GM21529 (cell line): Measurements from ENCODE around the gene ZFP36.

Source experiments
- ATAC-seq: cut with Tn5 transposase; IDR thresholded peaks from one replicate; pipeline ENCODE4 v1.9.1; 2021; ENCODE audit not compliant: unreplicated experiment

ZFP36 gene

DNA sequence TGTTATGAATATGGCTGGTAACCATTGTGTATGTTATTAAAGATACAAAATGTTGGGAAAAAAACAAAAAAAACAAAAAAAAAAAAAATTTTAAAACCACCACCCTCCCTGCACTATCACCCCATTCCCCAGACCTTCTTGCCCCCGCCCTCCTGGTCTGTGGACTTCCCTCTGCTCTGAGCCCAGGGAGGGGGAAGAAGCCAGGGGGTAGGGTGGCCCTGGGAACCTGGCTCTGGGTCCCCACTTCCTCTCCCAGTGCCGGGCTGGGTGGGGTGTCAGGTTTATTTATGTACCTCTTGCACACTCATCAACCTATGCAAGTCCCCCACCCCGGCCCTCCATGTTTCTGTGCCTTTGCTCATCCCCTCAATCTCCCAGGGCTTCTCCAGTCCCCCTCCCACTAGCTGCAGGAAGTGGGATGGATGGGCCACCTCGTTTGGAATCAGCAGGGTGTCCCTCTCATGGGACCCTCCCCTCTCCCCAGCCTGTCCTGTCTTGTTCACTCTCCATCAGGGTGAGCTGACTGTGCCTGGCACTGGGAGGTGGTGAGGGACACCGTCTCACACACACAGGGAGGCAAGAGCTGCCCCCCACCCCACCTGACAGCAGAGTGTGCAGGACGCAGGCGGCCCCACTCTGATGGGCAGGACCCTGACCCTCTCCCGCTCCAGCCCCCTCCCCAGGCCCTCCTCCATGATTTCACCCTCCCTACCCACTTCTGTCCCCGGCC is 21.6 kb upstream of the ZFP36 start:
- no peak for ATAC-seq

DNA sequence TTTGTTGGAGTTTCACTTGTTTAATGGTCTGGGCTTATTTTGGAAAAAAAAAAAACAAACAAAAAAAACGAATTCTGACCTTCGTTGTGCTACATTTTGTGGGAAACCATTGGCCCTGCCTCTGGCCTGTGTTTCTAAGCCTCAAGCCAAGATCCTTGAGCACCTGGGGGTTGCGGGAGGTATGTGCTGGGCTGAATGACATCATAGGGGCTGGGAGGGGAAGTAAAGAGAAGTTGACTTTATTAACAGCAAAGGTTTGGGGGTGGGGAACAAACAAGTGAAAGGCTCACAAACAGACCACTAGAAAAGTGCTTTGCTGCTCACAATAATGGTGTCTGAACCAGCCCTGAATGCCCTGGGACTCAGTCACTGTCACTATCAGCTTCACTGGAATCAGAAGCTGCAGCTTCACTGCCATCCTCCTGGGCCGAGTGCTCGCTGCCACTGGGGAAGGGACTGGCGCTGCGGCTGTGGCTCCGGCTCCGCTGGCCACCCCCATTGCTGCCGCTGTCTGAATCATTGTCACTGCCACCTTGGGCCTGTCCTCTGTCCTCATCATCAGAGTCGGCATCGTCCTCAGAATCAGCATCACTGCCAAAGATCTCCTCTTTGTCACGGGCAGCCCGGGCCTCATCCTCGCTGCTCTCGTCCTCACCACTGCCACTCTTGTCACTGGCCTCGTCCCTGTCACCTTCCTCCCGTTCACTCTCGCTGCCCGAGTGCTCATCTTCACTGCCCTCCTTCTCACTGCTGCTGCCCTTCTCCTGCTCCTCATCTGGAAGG is 20.8 kb upstream of the ZFP36 start:
- no peak for ATAC-seq

DNA sequence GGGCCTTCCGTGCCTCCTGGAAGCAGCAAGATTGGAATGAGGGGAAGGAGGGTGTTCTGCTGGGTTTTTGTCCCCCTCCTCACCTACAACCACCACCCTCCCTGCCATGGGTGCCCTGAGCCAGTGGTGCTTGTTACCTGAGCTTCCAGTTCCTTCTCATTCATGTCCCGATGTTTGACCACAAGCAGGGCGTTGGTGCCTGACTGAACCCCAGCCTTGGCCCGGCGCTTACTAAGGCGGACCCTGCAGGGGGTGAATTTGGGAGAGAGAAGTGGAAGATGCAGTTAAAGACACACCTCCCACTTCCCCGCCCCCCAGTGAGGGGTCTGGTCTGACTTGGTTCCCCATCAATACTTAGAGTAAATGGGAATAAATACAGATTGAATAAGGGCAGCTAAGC is 20.1 kb upstream of the ZFP36 start:
- ATAC-seq = no peak

DNA sequence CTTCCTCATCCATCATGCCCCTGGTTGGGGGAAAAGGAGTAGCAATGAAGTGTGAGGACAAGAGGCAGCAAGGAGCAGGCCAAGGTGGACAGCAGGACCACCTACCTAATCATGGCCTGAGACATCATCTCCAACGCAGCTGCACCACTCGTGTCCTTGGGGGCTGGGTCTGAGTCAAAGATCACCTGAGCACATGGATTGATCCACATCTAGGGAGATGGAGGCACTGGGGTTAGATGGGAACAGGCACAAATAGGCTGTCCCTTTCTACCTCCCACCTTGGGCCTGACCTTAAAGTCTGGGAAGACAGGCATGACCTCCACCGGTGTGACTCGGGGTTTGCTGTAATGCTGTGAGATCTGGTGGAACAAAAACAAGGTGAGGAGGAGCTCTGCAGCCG is 18.0 kb upstream of the ZFP36 start:
- ATAC-seq = no peak

DNA sequence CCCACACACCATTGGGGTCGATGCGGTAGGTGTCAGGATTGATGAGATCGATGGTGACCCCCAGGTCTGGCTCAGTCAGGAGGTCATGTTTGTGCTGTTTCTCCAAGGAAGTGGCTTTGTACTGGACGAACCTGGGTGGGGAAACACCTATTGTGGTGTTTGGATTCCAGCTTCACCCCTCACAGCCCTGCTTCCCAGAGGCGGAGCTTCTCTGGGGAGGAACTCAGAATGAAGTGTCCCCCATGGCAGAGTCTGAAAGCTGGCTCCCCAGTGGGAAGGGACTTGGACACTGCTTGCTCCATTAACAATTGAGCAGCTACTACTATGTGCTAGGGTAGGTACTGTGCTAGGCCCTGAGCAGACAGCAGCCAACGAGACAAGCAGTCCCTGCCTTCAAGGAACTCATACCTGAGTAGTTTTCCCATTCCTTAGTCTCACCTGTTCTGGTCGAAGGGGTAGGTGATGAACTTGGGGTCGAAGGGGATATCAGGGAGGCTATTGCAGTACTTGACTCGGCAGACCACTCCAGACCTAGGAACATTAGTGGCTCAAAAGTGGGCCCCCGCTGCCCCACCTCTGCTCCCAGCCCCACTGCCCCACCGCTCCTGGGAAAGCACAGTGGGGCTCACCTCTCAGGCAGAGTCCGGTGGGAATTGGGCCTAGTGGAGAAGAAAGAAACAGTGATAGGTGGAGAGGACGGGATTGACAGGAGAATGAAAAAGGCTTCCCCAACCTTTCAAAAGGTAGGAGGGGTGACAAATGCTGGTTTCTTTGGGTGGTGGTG is 16.8 kb upstream of the ZFP36 start:
- ATAC-seq = no peak

DNA sequence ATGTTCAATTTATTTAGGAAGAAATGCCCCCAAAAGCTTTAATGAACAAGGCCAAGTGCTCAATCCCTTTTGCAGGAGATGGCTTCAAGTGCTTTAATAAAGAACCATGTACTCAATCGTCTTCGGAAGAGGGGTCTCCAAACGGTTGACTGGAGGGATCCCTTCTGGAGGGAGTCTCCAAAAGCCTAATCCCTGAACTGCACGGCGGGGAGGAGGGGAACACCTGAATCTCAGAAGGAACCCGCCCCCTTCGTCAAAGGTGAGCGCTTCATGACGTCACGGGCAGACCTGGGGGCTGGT is 16.2 kb upstream of the ZFP36 start:
- ATAC-seq = no peak

DNA sequence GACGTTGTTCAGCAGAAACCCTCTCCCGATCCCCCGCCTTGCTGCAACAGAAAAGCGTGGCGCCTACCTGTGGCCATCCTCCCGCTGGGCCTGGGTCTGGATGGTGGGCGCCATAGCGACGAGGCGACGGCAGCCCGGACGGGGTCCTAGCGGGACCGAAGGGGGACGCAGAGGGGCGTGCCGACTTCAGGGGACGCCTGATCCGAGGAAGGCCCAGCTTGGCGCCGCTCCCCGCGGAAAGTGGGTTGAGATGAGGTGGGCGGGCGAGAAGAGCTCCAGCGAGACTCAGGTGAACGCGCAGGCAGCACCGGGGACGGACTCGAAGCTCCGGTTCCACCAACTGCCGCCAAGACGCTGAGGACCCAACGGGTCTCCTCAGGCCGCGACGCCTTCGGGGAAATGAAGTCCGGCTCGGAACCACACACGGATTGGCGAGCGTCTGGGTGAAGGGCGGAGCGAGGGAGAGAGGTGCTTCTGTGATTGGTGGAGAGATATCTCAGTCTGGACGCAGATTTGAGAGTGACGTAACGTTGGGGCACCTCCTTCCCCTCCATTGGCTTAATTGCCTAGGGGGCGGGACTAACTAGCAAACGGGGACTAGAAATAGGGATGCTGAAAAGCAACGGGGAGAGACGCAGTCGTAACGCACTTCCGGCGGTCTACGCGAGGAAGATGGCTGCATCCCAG is 15.8 kb upstream of the ZFP36 start, which contains the start of the genes MED29 and PAF1:
MED29 (plus strand) TSS at position 628 of the 687 bp plus-strand sequence; CDS start at position 673, 45 bp downstream.
PAF1 (minus strand) TSS at position 356 of the 687 bp plus-strand sequence; CDS start at position 114, 242 bp downstream.
- ATAC-seq = peak; percentile 90

DNA sequence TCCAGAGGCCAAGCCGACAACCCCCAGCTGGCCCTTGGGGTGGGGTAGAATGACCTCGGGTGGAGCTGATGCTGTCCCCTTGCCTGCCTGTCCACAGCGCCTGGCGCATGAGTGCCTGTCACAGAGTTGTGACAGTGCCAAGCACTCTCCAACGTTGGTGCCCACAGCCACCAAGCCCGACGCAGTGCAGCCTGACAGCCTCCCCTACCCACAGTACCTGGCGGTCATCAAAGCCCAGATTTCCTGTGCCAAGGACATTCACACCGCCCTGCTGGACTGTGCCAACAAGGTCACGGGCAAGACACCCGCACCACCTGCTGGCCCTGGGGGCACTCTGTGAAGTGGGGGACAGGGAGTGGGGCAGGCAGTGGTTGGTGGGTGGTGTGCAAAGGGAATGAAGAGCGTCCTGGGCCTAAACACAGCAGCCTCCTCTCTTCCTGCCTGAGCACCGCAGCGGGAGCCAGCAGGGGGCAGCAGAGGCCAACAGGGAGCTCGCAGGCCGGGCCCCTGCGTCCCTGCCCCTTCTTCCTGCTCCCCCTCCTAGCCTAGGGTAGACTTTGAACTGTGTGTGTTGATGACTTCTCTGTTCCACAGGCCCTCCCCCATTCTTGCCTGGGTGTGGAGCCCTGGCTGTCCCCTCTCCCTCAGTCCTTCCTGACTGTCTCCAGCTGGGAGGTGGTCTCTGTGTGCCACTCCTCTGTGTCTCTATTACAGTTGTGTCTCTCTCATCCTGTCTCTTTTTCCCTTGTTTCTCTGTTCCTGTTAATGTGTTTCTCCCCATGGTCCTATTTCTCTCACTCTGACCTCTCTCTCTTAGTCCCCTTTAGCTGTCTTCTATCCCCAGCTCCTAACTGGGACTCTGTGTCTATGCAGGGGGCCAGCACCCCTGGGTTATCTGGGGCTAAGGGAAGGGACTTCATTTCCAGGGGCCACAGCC is 9.0 kb upstream of the ZFP36 start:
- peak; percentile 48 for ATAC-seq

DNA sequence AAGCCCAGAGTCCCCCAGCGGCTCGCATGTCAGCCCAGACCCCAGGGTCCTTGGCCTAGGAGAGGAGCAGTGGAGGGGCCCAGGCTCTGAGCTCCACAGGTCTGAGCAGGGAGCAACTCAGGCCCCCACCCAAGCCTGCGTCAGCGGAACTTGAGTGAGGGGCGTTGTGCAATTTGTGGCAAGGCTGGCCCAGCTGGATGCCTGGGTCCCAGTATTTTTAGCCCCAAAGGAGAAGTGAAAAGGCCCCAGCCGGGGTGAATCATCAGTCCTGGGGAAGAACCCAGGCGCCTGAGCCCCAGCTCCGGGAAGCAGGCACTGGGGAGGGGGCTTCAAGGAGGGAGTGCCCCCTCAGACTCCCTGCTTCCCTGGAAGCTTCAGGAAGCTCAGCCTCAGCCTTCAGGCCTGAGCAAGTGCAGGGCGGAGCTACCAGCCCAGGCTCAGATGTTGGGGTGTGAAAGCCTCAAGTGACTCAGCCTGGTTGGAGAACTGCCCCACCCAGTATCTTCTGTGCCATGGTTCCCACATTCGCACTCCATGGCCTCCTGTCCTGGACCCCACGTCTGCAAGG is 8.3 kb upstream of the ZFP36 start:
- ATAC-seq = no peak

DNA sequence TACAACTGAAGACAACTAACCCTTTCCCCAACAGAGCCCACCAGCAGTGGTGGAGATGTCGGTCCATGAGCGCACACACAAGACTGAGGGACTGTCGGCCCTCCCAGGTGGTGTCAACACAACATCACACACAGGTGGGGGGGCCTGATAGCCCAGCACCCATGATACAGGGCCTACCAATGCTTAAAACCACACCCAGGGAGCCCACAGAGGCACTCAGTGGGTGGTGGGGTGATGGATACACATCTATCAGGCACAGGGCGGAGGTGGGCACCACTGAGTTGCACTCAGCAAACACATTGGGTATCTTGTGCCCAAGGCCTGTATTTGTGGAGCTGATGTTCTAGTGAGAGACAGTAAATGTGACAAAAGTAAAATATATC is 7.0 kb upstream of the ZFP36 start:
- ATAC-seq = no peak

DNA sequence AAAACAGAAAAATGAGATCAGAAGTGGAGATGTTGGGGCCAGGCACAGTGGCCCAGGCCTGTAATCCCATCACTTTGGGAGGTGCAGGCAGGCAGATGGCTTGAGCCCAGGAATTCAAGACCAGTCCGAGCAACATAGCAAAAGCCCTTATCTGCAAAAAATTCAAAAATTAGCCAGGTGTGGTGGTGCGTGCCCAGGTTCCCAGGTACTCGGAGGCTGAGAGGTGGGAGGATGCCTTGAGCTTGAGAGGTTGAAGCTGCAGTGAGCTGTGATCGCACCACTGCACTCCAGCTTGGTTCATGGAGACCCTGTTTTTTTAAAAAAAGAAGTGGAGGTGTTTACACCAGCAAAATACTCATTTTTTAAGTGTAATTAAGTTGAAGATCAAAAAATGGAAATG is 6.6 kb upstream of the ZFP36 start:
- no peak for ATAC-seq

DNA sequence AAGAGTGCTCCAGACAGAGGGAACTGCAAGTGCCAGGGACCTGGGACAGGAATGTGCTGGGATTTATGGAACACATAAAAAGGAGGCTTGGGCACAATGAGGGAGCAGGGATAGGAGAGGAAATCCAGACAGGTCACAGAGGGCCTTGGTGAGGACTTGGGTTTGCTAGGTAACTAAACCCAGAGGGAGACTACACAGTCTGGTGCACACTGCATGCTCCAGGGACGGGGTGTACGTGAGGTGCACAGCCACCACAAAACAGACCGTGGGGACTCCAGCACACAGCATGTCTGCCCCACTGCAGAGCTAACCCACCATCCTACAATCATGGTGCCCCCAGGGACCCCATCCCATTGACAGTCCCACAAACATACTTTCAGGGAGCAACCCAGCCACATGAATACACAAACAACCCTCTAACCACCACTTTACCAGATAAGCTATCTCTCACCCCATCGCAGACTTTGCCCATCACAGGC is 5.5 kb upstream of the ZFP36 start:
- no peak for ATAC-seq

DNA sequence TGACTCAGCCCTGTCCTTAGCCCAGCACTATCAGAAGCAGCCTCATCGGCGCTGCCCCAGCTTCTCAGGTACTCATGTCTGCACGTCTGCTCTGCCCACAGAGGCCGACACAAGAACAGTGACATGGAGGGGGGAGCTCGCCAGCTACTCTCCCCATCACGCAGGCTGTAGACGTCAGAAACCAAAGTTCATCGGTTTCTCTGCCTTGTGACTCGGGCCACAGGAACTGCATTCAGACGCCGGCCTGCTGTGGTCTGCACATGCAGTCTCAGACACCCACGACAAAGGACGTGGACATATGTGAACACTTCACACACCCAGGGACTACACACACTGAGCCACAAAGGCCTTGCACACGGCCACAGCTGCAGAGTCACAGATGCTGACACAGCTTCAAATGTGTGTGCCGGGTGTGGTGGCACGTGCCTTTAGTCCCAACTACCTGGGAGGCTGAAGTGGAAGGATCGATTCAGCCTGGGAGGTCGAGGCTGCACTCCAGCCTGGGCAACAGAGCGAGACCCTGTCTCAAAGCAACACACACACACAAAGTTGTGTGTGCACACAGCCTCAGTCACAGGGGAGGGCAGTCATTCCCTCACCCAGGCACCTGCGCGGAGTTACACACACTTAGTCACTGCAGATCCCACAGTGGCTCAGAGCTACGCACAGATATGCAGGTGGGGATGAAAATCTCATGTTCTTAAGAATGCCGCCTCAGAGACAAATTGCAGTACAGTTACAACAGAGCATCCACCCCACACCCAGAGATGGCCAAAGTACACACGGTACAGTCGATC is 4.9 kb upstream of the ZFP36 start:
- no peak for ATAC-seq

DNA sequence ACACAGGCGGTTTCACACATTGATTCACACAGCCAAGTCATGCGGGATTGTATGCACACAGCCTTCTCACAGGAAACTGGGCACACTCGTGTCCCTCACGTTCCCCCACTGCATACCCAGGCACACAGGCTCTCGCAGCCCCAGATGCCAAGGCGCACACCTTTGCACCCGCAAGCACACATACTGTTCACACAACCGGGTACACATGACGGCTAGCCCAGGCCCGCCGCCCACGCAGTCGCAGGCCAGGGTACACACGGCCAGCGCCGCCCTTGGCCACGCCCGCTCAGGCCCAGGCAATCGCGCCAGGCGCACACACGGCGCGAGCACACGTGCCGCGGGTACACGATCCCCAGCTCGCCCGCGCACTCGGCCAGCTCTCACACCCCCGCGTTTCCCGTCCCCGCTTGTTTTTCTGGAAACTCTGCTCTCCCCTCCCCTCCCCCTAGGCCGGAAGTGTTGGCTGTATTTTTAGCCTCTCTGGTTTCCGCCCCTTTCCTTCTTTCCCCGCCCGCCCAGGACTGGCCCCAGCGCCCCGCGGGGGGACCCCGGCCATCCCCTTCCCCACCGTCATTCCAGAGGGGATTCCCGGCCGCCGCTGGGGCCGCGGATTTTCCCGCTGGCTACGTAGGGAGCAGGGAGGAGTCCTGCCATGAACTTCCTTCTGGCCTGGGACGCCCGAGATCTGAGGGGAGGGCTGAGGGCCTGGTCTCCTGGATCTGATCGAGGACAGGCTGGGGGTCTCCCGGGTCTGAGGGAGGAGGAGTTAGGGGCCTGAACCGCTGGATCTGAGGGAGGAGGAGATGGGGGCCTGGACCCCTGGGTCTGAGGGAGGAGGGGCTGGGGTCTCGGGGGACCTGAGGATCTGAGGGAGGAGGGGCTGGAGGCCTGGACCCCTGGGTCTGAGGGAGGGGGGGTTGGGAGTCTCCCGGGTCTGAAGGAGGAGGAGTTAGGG is 4.0 kb upstream of the ZFP36 start:
- ATAC-seq = peak; percentile 18

DNA sequence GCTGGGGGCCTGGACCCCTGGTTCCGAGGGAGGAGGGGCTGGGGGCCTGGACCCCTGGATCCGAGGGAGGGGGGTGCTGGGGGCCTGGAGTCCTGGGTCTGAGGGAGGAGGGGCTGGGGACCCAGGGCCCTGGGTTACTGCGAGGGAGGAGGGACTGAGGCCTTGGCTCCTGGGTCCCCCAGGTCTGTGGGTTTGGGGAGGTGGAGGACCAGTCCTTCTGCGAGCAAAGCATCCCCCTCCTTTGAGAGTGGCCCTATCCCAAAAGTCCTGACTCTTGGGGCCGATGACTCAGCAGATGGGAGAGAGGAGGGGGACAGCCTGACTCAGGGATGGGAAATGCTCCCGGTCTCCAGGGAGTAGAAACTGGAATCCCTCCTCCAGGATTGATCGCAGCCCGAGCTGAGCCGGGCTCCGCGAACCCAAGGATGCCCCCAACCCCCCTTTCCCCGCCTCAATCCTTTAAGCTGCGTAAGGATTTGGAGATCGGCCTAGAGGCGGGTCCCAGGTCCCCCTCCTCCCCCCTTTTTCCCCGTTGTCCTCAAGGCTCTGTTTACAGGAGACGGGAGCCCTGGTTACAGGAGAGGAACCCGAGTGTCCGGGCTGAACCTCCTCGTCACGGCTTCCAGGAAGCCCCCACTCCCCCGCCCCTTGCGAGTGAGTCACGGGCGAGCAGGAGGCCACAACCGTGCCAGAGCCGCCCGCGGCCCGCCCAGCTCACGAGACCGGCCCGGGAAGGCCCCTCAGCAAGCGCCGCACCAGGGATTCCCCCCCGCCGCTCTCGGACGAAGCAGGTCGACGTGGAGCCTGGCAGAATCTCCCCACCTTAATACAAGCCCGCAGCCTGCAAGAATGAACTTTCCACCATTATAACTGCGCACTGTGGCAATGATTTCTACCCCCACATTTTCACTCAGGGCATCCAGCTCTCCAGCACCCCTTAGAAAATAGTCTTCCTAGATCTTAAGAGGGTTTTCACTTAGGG is 3.0 kb upstream of the ZFP36 start:
- peak; percentile 16 for ATAC-seq

DNA sequence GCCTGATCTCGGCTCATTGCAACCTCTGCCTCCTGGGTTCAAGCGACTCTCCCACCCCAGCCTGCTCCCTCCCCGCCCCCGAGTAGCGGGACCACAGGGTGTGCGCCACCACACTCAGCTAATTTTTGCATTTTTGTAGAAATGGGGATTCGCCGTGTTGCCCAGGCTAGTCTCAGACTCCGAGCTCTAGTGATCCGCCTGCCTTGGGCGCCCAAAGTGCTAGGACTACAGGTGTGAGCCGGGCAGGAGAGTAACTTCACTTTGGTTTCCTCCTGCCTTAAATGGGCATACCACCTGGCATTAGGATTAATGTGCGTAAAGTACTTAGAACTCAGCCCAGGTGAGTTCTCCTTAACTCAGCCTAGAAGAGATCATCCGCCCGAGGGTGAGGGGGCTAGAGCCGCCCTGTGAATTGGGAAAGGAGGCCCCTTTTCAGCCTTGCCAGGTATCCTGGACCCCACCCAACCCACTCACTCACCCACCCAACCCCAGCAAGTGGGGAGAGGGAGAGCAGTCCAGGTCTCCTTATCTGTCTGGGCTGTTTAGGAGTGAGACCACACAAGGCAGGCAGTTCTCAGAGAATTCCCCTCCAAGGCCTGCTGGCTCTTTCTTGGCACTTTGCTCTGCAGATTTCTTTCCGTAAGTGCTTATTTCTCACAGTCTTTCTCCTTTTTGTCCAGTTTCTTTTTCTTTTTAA is 1.2 kb upstream of the ZFP36 start:
- no peak for ATAC-seq
